Neural cell (in vitro differentiated cells): ENCODE data around the gene TRPM3. TPM values are rescaled to one million over a fixed set of nuclear protein-coding genes. Genes with fewer than 3 reads are reported as not detected.

Experiments used
- H2AFZ ChIP-seq: fragments of 200-600, 300-800 bp; sonication (generic), shearing (Covaris generic); 2 replicates; pipeline ENCODE4 v1.6.0; 2014; ENCODE audit warnings: low read depth, mild to moderate bottlenecking, antibody characterized with exemption, low read length, moderate library complexity
- H3F3A ChIP-seq: fragments of 200-600 bp; shearing (Covaris generic); 2 replicates; pipeline ENCODE4 v1.6.1; 2016; ENCODE audit warnings: mild to moderate bottlenecking, moderate library complexity, mixed read lengths, antibody characterized with exemption, low read length; ENCODE audit not compliant: insufficient read depth, poor library complexity, severe bottlenecking
- H3K27ac ChIP-seq: fragments of 200-600, 300-800 bp; sonication (generic), shearing (Covaris generic); 2 replicates; pipeline ENCODE4 v1.5.1; 2014; ENCODE audit warnings: mild to moderate bottlenecking, low read length, moderate library complexity
- H3K27me3 ChIP-seq: fragments of 300-800, 200-600 bp; sonication (generic), shearing (Covaris generic); 2 replicates; pipeline ENCODE4 v1.6.0; 2014; ENCODE audit warnings: mild to moderate bottlenecking, low read depth, low read length, moderate library complexity; ENCODE audit not compliant: insufficient read depth
- H3K36me3 ChIP-seq: fragments of 300-800, 200-600 bp; sonication (generic), shearing (Covaris generic); 2 replicates; pipeline ENCODE4 v1.5.1; 2014; ENCODE audit warnings: mild to moderate bottlenecking, antibody characterized with exemption, low read length, moderate library complexity; ENCODE audit not compliant: insufficient read depth
- H3K4me2 ChIP-seq: fragments of 300-800, 200-600 bp; sonication (generic), shearing (Covaris generic); 2 replicates; pipeline ENCODE4 v1.6.0; 2014; ENCODE audit warnings: mild to moderate bottlenecking, low read length
- H3K4me3 ChIP-seq: fragments of 300-800, 200-600 bp; sonication (generic), shearing (Covaris generic); 2 replicates; pipeline ENCODE4 v1.5.1; 2014; ENCODE audit warnings: mild to moderate bottlenecking, low read length, moderate library complexity
- H3K79me2 ChIP-seq: fragments of 200-600 bp; shearing (Covaris generic); replicated peaks from 2 replicates; pipeline ENCODE4 v1.6.0; 2014; ENCODE audit warnings: mild to moderate bottlenecking, low read length, moderate library complexity; ENCODE audit not compliant: insufficient read depth
- H3K9ac ChIP-seq: fragments of 300-800, 200-600 bp; sonication (generic), shearing (Covaris generic); 2 replicates; pipeline ENCODE4 v1.6.1; 2016; ENCODE audit warnings: mild to moderate bottlenecking, low read length, mixed read lengths
- H3K9me2 ChIP-seq: fragments of 200-600 bp; shearing (Covaris generic); 2 replicates; pipeline ENCODE4 v1.6.1; 2016; ENCODE audit warnings: mild to moderate bottlenecking, low read length, mixed read lengths; ENCODE audit not compliant: insufficient read depth
- H3K9me3 ChIP-seq: fragments of 200-600, 300-800 bp; sonication (generic), shearing (Covaris generic); 2 replicates; pipeline ENCODE4 v1.6.1; 2016; ENCODE audit warnings: mild to moderate bottlenecking, mixed run types, low read length, moderate library complexity, mixed read lengths
- H4K20me1 ChIP-seq: fragments of 200-600 bp; shearing (Covaris generic); 2 replicates; pipeline ENCODE4 v1.6.1; 2016; ENCODE audit warnings: mild to moderate bottlenecking, mixed run types; ENCODE audit not compliant: insufficient read depth
- CTCF ChIP-seq: fragments of 450-650 bp; IDR thresholded peaks from 2 replicates; pipeline ENCODE4 v1.5.1; 2014; ENCODE audit warnings: antibody characterized with exemption, mild to moderate bottlenecking, moderate library complexity; ENCODE audit not compliant: poor library complexity, severe bottlenecking
- EP300 ChIP-seq: fragments of 450-650 bp; conservative IDR thresholded peaks from 2 replicates; pipeline ENCODE4 v1.6.1; 2014; ENCODE audit warnings: antibody characterized with exemption, mild to moderate bottlenecking, moderate library complexity; ENCODE audit not compliant: poor library complexity, severe bottlenecking
- EZH2 ChIP-seq: fragments of 200-600, 300-800 bp; shearing (Covaris generic), sonication (generic); IDR thresholded peaks from 2 replicates; pipeline ENCODE4 v1.6.1; 2014; ENCODE audit warnings: antibody characterized with exemption, low read length, borderline replicate concordance, mild to moderate bottlenecking; ENCODE audit not compliant: insufficient read depth, poor library complexity, severe bottlenecking
- MXI1 ChIP-seq: fragments of 450-650 bp; conservative IDR thresholded peaks from 2 replicates; pipeline ENCODE4 v1.6.1; 2014; ENCODE audit warnings: antibody characterized with exemption, mild to moderate bottlenecking; ENCODE audit not compliant: poor library complexity, severe bottlenecking
- POLR2AphosphoS5 ChIP-seq: IDR thresholded peaks from 2 replicates; pipeline ENCODE4 v1.6.1; 2012
- RAD21 ChIP-seq: fragments of 450-650 bp; conservative IDR thresholded peaks from 2 replicates; pipeline ENCODE4 v1.6.1; 2014; ENCODE audit warnings: antibody characterized with exemption, mild to moderate bottlenecking, moderate library complexity
- SMC3 ChIP-seq: fragments of 450-650 bp; conservative IDR thresholded peaks from 2 replicates; pipeline ENCODE4 v1.6.1; 2014; ENCODE audit warnings: antibody characterized with exemption, mild to moderate bottlenecking, moderate library complexity; ENCODE audit not compliant: poor library complexity
- TAF1 ChIP-seq: IDR thresholded peaks from 2 replicates; pipeline ENCODE4 v1.6.1; 2012; ENCODE audit warnings: low read depth
- polyA plus RNA-seq: library from polyadenylated mRNA; depleted of rRNA; stranded (reverse); fragments of >200 nt; gene quantifications from 2 replicates; pipeline ENCODE4 v1.2.3, GENCODE V29; 2014
- TF ChIP-seq, protein P1 (sequence below): IDR thresholded peaks from 2 replicates; pipeline ENCODE4 v1.6.1; 2012; ENCODE audit warnings: borderline replicate concordance

TRPM3 gene
- polyA plus RNA-seq, 1 donor from 2014 or later: 1.3 TPM

GRCh38 chr9:70868661-70869652, 252.5 kb downstream of the TRPM3 start:
- Histone ChIP-seq H3K4me2 (no peak overlapping the region), H4K20me1 (no peaks in the 10 kb centered on the region), H3K9me3 (peaks cover 4% of the 10 kb centered on the region), H2AFZ (no peak overlapping the region), H3K27me3 (no peaks in the 10 kb centered on the region), H3K9me2 (no peaks in the 10 kb centered on the region), H3K79me2 (no peaks in the 10 kb centered on the region), H3K27ac (no peak overlapping the region), H3F3A (no peaks in the 10 kb centered on the region), H3K4me3 (no peak overlapping the region), H3K36me3 (no peaks in the 10 kb centered on the region), H3K9ac (no peak overlapping the region)
- no peak for TF ChIP-seq POLR2AphosphoS5
- TF ChIP-seq EZH2: no peak
- TF ChIP-seq MXI1: no peak
- TF ChIP-seq SMC3: no peak
- TF ChIP-seq RAD21: no peak
- TF ChIP-seq, protein P1, sequence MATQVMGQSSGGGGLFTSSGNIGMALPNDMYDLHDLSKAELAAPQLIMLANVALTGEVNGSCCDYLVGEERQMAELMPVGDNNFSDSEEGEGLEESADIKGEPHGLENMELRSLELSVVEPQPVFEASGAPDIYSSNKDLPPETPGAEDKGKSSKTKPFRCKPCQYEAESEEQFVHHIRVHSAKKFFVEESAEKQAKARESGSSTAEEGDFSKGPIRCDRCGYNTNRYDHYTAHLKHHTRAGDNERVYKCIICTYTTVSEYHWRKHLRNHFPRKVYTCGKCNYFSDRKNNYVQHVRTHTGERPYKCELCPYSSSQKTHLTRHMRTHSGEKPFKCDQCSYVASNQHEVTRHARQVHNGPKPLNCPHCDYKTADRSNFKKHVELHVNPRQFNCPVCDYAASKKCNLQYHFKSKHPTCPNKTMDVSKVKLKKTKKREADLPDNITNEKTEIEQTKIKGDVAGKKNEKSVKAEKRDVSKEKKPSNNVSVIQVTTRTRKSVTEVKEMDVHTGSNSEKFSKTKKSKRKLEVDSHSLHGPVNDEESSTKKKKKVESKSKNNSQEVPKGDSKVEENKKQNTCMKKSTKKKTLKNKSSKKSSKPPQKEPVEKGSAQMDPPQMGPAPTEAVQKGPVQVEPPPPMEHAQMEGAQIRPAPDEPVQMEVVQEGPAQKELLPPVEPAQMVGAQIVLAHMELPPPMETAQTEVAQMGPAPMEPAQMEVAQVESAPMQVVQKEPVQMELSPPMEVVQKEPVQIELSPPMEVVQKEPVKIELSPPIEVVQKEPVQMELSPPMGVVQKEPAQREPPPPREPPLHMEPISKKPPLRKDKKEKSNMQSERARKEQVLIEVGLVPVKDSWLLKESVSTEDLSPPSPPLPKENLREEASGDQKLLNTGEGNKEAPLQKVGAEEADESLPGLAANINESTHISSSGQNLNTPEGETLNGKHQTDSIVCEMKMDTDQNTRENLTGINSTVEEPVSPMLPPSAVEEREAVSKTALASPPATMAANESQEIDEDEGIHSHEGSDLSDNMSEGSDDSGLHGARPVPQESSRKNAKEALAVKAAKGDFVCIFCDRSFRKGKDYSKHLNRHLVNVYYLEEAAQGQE: no peak
- TF ChIP-seq CTCF: no peak
- TF ChIP-seq EP300: no peak
- no peak for TF ChIP-seq TAF1

- H3K36me3 ChIP-seq: no peaks in the 10 kb centered on the region
- no peak overlapping the region for H3K4me3 ChIP-seq
- no peak overlapping the region for H3K4me2 ChIP-seq
Measured at GRCh38 chr9:70868041-70868440, 253.4 kb downstream of the TRPM3 start.

More at GRCh38 chr9:70868041-70868440, 253.4 kb downstream of the TRPM3 start:
- Histone ChIP-seq H3K9ac (no peak overlapping the region), H3K27ac (no peak overlapping the region), H3K79me2 (no peaks in the 10 kb centered on the region), H3K9me2 (no peaks in the 10 kb centered on the region), H2AFZ (no peak overlapping the region), H4K20me1 (no peaks in the 10 kb centered on the region), H3K27me3 (no peaks in the 10 kb centered on the region), H3F3A (no peaks in the 10 kb centered on the region), H3K9me3 (peaks cover 4% of the 10 kb centered on the region)
- TF ChIP-seq SMC3 (no peak), RAD21 (no peak)
